Right lobe of liver (tissue), 4 donors: ENCODE data around the gene BPIFB3.

Experiments used
- POLR2A ChIP-seq: fragments of 450-650 bp; IDR thresholded peaks from one replicate; pipeline ENCODE4 v1.6.1; 2017; ENCODE audit warnings: antibody characterized with exemption, mild to moderate bottlenecking
- TF ChIP-seq, protein P1 (sequence below), 4 donors: fragments of 200-600 bp in 3 of 4; fragments of 450-650 bp in 1 of 4; IDR thresholded peaks; one replicate each; pipeline versions ENCODE4 v1.5.1 to v1.8.0; 2016 to 2022; ENCODE audit warnings: antibody characterized with exemption in 4 of 4, mild to moderate bottlenecking in 2 of 4
- donor health status: DM: no; HTN: no; CAD: no.
- donor health status: DM: no; HTN: no; CAD: no.
- donor health status: DM: no; HTN: yes; CAD: no.

DNA sequence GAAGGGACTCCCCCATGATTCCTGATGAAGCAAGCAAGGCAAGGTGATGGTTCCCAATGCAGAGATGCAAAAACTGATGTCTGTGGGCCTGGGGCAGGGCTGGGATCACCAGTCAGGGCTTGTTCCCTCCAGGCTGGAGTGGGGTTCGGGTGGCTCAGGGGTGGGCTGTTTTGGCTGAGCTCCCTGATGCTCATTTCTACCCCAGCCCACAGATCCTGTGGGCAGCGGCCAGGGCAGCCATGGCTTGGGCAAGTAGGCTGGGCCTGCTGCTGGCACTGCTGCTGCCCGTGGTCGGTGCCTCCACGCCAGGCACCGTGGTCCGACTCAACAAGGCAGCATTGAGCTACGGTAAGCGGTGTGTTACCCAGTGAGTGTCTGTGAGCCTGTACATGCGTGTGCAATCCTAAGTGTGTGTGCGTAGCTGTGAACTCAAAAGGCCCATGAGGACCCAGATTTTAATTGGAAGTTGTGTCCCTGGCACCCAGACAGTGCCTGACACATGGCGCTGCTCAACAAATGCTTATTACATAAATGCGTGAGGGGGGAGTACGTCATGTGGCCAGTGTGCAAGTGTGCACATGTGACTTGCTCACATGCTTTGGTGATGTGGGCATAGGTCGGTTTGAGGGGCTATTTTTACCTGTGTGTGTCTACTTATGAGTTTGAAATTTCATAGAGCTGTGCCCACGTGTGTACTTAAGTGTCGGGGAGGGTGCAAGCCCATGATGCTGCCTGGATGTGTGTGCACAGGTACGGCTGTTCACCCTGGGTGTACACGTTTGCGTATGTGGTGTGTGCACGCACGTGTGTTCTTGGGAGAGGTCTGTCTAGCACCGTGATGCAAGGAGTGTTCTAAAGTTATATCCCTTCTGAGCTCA lies 45.1 kb upstream of the BPIFB3 start:
- TF ChIP-seq POLR2A = no peak
- TF ChIP-seq, protein P1, sequence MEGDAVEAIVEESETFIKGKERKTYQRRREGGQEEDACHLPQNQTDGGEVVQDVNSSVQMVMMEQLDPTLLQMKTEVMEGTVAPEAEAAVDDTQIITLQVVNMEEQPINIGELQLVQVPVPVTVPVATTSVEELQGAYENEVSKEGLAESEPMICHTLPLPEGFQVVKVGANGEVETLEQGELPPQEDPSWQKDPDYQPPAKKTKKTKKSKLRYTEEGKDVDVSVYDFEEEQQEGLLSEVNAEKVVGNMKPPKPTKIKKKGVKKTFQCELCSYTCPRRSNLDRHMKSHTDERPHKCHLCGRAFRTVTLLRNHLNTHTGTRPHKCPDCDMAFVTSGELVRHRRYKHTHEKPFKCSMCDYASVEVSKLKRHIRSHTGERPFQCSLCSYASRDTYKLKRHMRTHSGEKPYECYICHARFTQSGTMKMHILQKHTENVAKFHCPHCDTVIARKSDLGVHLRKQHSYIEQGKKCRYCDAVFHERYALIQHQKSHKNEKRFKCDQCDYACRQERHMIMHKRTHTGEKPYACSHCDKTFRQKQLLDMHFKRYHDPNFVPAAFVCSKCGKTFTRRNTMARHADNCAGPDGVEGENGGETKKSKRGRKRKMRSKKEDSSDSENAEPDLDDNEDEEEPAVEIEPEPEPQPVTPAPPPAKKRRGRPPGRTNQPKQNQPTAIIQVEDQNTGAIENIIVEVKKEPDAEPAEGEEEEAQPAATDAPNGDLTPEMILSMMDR (IDR thresholded peaks at IDR 0.05) = no peak
